Measurements from ENCODE around the gene VSX1. TPM values are rescaled to one million over a fixed set of nuclear protein-coding genes. Genes with fewer than 3 reads are reported as not detected.

Gene VSX1
- total RNA-seq, 1 donor from 2014 or later: not detected

DNA sequence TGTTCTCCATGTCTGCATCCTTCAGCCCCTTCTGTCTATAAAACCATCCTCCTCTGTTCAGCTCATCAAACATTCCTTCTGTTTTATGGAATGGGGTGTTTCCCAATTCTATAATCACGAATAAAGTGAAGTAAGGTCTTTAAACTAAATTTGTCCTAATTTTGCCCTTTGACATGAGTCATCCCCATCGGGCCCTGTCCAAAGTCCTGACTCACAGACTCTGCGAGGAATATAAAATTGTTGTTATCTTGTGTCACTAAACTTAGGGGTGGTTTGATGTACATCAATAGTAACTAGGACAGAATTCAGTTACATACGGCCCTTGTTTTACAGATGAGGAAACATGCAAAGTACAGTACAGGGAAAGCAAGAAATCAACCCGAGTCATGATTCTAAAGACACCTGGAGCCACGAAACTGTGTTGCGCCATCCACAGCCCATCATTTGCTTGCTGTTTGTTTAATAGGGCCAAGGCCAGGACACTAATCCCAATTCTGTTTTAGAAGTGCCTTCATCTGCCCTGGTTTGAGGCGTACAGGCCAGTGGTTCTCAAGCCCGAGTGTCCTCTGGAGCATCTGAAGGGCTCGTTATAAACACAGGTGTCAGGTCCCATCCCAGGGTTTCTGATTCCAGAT, 26.8 kb downstream of the VSX1 start:
- no peak for DNase-seq (ENCODE audit: extremely low read depth, low read depth, low spot score)

- DNase-seq (ENCODE audit: extremely low read depth, low read depth, low spot score): no peak
Observed at GRCh38 chr20:25054096-25054820, 27.7 kb downstream of the VSX1 start.

DNA sequence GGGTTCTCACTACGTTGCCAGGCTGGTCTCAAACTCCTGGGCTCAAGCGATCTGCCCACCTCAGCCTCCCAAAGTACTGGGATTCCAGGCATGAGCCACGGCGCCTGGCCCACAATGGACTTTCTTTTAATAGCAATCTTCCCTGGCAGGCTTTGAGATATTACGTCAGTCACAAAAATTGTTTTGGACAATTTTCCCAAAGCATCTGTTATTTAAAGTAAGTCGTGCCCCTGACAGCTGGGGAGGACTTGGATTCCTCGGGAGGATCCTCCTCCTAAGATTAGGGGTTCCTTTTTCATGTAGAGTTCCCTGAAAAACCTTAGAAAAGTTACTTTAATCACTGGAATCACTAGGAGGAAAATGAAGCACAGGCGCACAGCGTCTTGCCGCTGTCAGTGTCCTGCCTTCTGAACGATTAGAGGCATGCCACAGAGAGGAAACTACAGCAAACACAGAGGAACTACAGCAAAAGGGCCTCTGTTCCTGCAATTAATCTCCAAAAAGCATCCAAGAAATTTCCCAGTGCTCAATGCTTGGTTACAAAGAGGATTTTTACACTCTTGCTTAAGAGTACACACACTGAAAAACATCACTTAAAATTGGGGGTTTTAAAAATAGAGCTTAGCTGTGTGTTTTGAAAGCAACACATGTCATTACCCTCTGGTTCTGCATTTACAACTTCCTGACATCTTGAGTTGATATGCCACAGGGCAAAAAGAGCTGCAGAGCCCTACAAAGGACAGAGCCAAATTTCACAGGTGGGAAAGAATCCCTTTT, 28.5 kb downstream of the VSX1 start:
- DNase-seq (ENCODE audit: extremely low read depth, low read depth, low spot score): no peak

DNA sequence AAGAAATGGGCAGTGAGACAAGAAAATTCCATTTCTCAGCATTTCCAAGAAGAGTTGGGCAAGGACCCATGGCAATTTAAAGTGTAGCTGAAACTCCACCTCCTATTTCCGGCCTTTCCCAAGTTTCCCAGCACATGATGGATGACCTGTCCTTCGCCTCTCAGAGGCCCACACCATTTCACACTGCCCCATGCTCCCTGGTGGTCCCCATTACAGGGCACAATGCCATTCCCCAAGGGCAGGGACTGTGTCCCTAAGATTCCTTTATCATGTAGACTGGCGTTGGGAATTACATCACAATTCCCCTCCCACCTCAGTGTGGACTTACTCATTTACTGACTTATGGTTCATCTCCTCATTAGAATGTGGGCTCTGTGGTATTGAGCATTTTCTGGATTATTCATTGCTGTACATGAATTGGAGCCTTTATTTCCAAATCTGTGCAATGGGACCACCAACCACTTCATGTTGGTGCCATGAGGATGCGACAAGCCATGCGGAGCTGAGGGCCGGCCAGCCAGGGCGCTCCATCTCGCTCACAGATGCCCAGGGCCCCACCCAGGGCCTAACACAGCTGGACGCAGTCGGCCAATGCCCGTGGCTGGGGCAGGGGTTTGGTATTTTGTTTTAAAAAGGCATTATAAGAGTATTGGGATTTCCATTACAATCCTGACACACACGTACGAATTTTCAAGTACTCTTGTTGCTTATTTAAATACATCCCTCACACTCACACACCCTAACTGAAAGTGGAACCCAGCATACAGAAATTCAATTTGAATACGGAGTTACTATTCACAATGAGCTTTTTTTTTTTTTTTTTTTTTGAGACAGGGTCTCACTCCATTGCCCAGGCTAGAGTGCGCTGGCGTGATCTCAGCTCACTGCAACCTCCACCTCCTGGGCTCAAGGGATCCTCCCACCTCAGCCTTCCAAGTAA, 29.4 kb downstream of the VSX1 start:
- DNase-seq (ENCODE audit: extremely low read depth, low read depth, low spot score): no peak

DNA sequence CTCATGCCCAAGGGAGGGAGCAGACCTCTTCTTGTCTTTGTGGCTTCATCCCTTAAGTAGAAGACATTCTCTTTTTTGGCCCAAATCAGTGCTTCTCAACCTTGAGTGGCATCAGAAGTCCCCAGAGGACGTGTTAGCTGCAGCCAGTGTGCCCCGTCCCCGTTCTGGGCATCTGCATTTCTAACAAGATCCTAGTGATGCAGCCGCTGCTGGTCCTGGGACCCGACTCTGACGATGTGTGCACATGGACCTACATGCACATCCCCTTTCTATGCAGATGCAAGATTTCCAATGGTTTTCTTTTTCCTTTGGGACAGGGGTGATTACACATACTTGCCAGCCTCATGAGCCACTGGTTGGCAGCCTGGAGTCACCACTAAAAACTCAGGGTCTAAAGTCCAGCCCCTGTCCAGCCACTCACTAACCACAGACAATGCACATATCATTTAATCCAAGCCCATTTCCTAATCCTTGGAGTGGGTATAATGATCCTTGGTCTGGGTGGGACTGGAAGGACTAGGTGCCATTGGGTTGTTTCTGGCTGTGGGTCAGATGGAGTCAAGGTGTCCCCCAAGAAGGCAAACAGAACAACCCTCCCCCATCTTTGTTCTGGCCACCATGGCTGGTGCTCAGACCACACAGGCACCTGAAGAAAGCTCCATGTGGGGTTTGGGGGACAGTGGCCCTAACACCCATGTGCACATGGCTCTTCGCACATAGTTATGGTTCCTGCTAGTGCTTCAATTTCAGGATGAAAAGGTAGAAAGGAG, 30.4 kb downstream of the VSX1 start:
- DNase-seq (ENCODE audit: extremely low read depth, low read depth, low spot score): no peak

- DNase-seq (ENCODE audit: extremely low read depth, low read depth, low spot score): no peak
Observed at GRCh38 chr20:25050501-25051350, 31.2 kb downstream of the VSX1 start.

DNA sequence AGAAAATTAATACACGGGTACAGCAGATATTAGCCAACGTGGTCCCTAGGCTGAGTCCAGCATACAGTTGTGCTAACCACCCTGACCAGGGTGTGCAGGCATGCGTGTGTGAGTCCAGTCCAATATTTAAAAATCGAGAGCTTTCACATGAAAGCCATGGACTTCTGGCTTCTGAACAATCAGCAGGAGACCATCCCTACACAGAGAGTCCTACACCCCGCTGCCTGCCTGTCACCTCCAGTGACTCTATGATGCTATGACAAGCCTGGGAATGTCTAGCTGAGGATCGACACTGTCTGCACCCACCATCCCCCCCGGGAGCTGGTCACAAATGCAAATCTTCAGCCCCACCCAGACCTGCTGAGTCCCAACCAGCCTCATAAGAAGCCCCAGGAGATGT, 31.9 kb downstream of the VSX1 start:
- DNase-seq (ENCODE audit: extremely low read depth, low read depth, low spot score): no peak

- no peak for DNase-seq (ENCODE audit: extremely low read depth, low read depth, low spot score)
Observed at GRCh38 chr20:25049261-25050060, 32.5 kb downstream of the VSX1 start.

GRCh38 chr20:25048519-25048952, 33.4 kb downstream of the VSX1 start:
- DNase-seq (ENCODE audit: extremely low read depth, low read depth, low spot score): no peak

DNA sequence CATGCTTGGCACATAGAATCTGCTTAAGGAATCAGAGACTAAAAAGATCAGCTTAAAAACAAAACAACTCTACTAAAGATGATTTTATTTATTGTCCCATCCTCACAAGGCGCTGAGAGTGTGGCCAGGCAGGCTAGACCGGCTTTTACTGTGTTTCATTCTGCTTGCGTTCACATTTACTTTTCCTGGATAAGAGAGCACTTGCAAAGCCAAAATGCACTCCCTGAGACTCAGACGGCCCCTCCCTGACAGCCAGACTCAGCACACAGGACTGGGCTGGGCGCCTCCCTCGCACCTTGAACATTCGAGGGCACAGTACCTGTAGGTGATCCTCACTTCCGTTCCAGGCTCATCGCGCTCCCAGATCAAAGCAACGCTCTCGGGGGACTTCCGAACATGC, 34.2 kb downstream of the VSX1 start:
- DNase-seq (ENCODE audit: extremely low read depth, low read depth, low spot score): no peak

DNA sequence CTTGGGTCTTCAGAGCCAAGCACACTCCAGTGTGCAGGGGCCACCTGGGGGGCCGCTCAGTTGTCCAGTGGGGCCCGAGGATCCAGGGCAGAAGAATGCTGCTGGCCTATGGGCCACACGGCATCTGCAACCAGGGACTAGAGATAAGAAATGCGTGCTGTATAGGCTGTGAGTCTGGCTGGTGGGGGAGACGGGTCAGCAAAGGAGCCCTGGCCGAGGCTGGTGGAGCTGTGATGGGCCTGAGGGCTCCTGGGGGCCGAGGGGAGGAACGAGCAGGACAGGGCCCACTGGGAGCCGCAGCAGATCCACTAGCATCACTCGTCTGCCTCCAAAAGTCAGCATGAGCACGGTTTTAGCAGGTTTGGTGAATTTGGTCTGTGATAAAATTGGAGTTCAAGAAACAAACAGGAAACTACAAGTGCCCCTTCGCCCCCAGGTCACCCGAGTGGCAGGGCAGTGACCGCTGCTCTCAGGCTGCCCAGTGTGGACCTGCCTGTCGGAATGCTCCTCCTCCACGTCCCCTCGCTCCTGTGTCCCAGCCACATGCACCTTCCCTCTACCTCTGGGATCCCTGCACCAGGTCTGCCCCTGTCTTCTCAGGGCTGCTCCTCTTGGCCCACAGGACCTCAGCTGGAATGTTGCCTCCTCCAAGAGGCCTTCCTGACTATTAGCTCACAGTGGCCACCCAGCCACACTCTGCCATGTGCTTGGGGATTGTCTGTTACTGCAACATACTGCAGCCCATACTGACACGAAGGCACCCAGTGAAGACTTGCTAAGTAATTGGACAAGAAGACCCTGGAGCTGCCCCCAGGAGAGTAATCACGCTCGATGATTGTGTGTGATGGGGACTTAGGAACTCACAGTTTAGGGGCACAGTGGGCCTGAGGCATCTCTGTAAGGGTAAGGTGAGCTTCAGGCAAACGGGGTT, 34.9 kb downstream of the VSX1 start:
- no peak for DNase-seq (ENCODE audit: extremely low read depth, low read depth, low spot score)

DNA sequence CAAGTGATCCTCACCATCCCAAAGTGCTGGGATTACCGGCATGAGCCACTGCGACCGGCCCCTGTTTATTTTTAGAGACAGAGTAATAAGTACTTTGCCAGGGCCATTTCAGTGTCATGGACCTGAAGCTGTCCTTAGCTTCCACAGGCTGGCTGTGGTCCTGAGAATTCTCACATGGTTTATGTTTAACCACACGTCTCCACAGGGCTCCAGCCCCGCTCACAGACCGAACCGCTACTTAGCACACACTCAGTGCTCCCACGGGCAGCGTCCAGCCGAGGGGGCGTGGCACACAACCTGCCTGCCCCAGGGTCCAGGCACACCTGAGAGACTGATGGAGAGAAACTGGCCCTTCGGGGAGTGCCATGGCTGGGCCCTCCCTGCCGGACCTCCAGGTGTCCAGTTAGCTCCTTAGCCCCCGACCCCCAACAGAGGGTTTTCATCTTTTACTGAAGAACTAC, 35.7 kb downstream of the VSX1 start:
- DNase-seq (ENCODE audit: extremely low read depth, low read depth, low spot score): no peak

- DNase-seq (ENCODE audit: extremely low read depth, low read depth, low spot score): no peak
Observed at GRCh38 chr20:25045343-25045712, 36.6 kb downstream of the VSX1 start.

DNA sequence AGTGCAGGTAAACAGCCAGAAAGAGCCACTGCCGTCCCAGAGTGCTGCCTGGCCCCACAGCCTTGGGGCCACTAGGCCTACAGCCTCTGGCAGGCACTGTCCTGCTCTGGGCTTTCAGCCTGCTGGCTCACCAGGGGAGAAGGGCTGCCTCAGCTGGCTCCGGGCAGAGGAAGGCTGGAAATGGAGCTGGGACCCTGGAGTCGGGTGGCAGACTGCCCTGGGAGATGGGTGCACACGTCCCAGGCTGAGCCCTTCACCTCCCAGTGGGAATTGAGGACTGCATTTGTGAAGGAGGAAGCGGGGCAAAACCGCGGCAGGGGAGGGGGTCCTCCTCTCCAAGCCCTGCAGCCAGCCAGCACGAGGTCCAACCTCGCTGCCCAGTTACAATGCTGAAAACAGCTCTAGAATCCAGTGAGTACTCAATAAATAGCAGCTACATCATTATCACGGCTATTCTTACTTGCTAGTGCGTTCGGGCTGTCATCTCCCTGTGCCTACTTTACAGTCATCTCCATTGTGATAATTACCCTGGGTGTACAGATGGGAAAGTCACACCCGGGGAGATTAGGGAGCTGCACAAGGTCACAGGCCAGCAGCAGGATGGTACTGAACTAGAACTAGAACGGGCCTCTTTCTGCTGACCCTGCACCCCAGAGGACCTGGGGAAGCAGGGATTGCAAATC, 37.1 kb downstream of the VSX1 start:
- no peak for DNase-seq (ENCODE audit: extremely low read depth, low read depth, low spot score)

- DNase-seq (ENCODE audit: extremely low read depth, low read depth, low spot score): no peak
Observed at GRCh38 chr20:25044261-25044560, 37.7 kb downstream of the VSX1 start.

GRCh38 chr20:25043499-25044260, 38.3 kb downstream of the VSX1 start:
- DNase-seq (ENCODE audit: extremely low read depth, low read depth, low spot score): no peak
